ENCODE data around the gene EXD1.

Gene EXD1

GRCh38 chr15:41231422-41232226 is 1.1 kb upstream of the EXD1 start:
- DNase-seq (ENCODE audit: low spot score) = no peak

GRCh38 chr15:41230345-41230649 is 260 bp downstream of the EXD1 start:
- no peak for DNase-seq (ENCODE audit: low spot score)

GRCh38 chr15:41219381-41219780 is 11.2 kb downstream of the EXD1 start:
- no peak for DNase-seq (ENCODE audit: low spot score)

- DNase-seq (ENCODE audit: low spot score) = no peak
These were observed 11.7 kb downstream of the EXD1 start for GRCh38 chr15:41218851-41219250.

- DNase-seq (ENCODE audit: low spot score) = no peak
These were observed 14.8 kb downstream of the EXD1 start for GRCh38 chr15:41215708-41216107.

- DNase-seq (ENCODE audit: low spot score) = no peak
These were observed 22.7 kb downstream of the EXD1 start for GRCh38 chr15:41207687-41208448.

GRCh38 chr15:41205315-41205714 is 25.2 kb downstream of the EXD1 start:
- no peak for DNase-seq (ENCODE audit: low spot score)

- DNase-seq (ENCODE audit: low spot score) = no peak
These were observed 27.2 kb downstream of the EXD1 start for GRCh38 chr15:41203395-41203794.

GRCh38 chr15:41199470-41199869 is 31.1 kb downstream of the EXD1 start:
- no peak for DNase-seq (ENCODE audit: low spot score)

GRCh38 chr15:41194444-41194843 is 36.1 kb downstream of the EXD1 start:
- DNase-seq (ENCODE audit: low spot score) = no peak

- DNase-seq (ENCODE audit: low spot score) = no peak
These were observed 47.0 kb downstream of the EXD1 start for GRCh38 chr15:41183581-41183980.

GRCh38 chr15:41182266-41182665 is 48.3 kb downstream of the EXD1 start:
- DNase-seq (ENCODE audit: low spot score) = no peak

- DNase-seq (ENCODE audit: low spot score) = no peak
These were observed 50.3 kb downstream of the EXD1 start for GRCh38 chr15:41180206-41180789.

- peak; percentile 15 for DNase-seq (ENCODE audit: low spot score)
These were observed 60.8 kb downstream of the EXD1 start for GRCh38 chr15:41169781-41170180.

GRCh38 chr15:41169086-41169485 is 61.5 kb downstream of the EXD1 start:
- no peak for DNase-seq (ENCODE audit: low spot score)

GRCh38 chr15:41161736-41162135 is 68.8 kb downstream of the EXD1 start:
- DNase-seq (ENCODE audit: low spot score) = no peak

GRCh38 chr15:41161336-41161735 is 69.2 kb downstream of the EXD1 start:
- DNase-seq (ENCODE audit: low spot score) = no peak

GRCh38 chr15:41160639-41161315 is 69.8 kb downstream of the EXD1 start:
- DNase-seq (ENCODE audit: low spot score) = no peak

GRCh38 chr15:41154412-41154811 is 76.1 kb downstream of the EXD1 start:
- DNase-seq (ENCODE audit: low spot score) = no peak

- DNase-seq (ENCODE audit: low spot score) = no peak
These were observed 76.8 kb downstream of the EXD1 start for GRCh38 chr15:41153733-41154132.

- no peak for DNase-seq (ENCODE audit: low spot score)
These were observed 79.0 kb downstream of the EXD1 start for GRCh38 chr15:41151451-41152005.

GRCh38 chr15:41150279-41150678 is 80.3 kb downstream of the EXD1 start:
- DNase-seq (ENCODE audit: low spot score) = no peak
